Sigmoid colon (tissue), 7 donors: Measurements from ENCODE around the gene TRAF4. TPM values are rescaled to one million over a fixed set of nuclear protein-coding genes. Genes with fewer than 3 reads are reported as not detected.
A peak's percentile ranks its signal among the peaks of the same experiment; 100 is the strongest.

Source experiments
- DNase-seq: peaks from one replicate; pipeline ENCODE4 v3.0.0-alpha.2; 2019
- H3K27ac ChIP-seq, 4 donors: fragments of 200-600 bp; sonication (generic); one replicate each; pipeline ENCODE4 v1.5.1; 2016 to 2019; ENCODE audit warnings: mild to moderate bottlenecking in 1 of 4
- H3K27me3 ChIP-seq, 3 donors: fragments of 200-600 bp; sonication (generic); one replicate each; pipeline ENCODE4 v1.5.1; 2019; ENCODE audit warnings: mild to moderate bottlenecking in 1 of 3
- H3K36me3 ChIP-seq, 4 donors: fragments of 200-600 bp; sonication (generic); one replicate each; pipeline ENCODE4 v1.5.1; 2016 to 2019
- H3K4me1 ChIP-seq, 4 donors: fragments of 200-600 bp; sonication (generic); one replicate each; pipeline ENCODE4 v1.5.1; 2017 to 2019
- H3K4me3 ChIP-seq, 4 donors: fragments of 200-600 bp; sonication (generic); one replicate each; pipeline ENCODE4 v1.5.1; 2017 to 2019; ENCODE audit warnings: mild to moderate bottlenecking in 2 of 4, moderate library complexity in 1 of 4
- H3K9me3 ChIP-seq, 4 donors: fragments of 200-600 bp in 3 of 4; sonication (generic) in 3 of 4; one replicate each; pipeline versions ENCODE4 v1.5.1 to v1.6.1; 2013 to 2019
- CTCF ChIP-seq, 4 experiments: fragments of 450-650 bp in 3 of 4; fragments of 200-600 bp in 1 of 4; IDR thresholded peaks; one replicate each; pipeline ENCODE4 v1.5.1; 2016 to 2019; ENCODE audit warnings: antibody characterized with exemption in 4 of 4, mild to moderate bottlenecking in 3 of 4, moderate library complexity in 2 of 4
- EP300 ChIP-seq, 4 donors: sonication (generic); formaldehyde crosslinking; IDR thresholded peaks; one replicate each; pipeline ENCODE4 v1.6.1; 2017; ENCODE audit warnings: antibody characterized with exemption in 4 of 4
- POLR2A ChIP-seq, 2 donors: fragments of 450-650 bp; IDR thresholded peaks; one replicate each; pipeline ENCODE4 v1.6.1; 2016; ENCODE audit warnings: antibody characterized with exemption in 2 of 2, mild to moderate bottlenecking in 2 of 2, moderate library complexity in 2 of 2
- POLR2AphosphoS5 ChIP-seq, 4 donors: sonication (generic); formaldehyde crosslinking; IDR thresholded peaks; one replicate each; pipeline ENCODE4 v1.6.1; 2017; ENCODE audit warnings: antibody characterized with exemption in 4 of 4
- WGBS, 2 donors: extraction: QIAGEN DNeasy Blood & Tissue Kit; methylation state at CpG; one replicate each; pipeline ENCODE4 v1.1.7; 2013; 5-methylcytosine and 5-hydroxymethylcytosine counted together
- intact Hi-C: fragments of 100-400 bp; cut with DNase I; formaldehyde crosslinking; loops from one replicate; pipeline ENCODE4 v1.15.1; 2023
- polyA plus RNA-seq, 3 donors: library from polyadenylated mRNA; stranded (reverse); fragments of 200-250 nt; gene quantifications; one replicate each; pipeline ENCODE4 v1.2.3, GENCODE V29; 2013
- total RNA-seq, 4 donors: library from RNA; depleted of rRNA; stranded (reverse); fragments of >200 nt; gene quantifications; one replicate each; pipeline ENCODE4 v1.1.0, GENCODE V29; 2016
- donor health status: healthy with polysubstance abuse.
- donor health status: Bipolar disorder and iron deficiency.
- donor health status: healthy.

TRAF4 gene
- total and polyA plus RNA-seq, 7 donors = 3.9 to 94.1 (median 11.6) TPM

- intact Hi-C loops = no loop called here
- H3K4me3 ChIP-seq = no peak overlapping the region
- H3K9me3 ChIP-seq = no peaks in the 10 kb centered on the region
- no peaks in the 10 kb centered on the region for H3K4me1 ChIP-seq
- no peak overlapping the region for H3K27ac ChIP-seq
- no peak for TF ChIP-seq CTCF (IDR thresholded peaks at IDR 0.05)
- TF ChIP-seq EP300 (IDR thresholded peaks at IDR 0.05) = no peak
- no peak for TF ChIP-seq POLR2AphosphoS5 (IDR thresholded peaks at IDR 0.05)
- no peak for TF ChIP-seq POLR2A (IDR thresholded peaks at IDR 0.05)
- WGBS, 2 donors = 91 to 93% methylated on average over 14 of the region's 14 CpGs
- DNase-seq = no peak
- H3K27me3 ChIP-seq = no peaks in the 10 kb centered on the region
- peaks cover 25 to 47% (median 34%) of the 10 kb centered on the region in 4 donors for H3K36me3 ChIP-seq
These were observed 39.5 kb upstream of the TRAF4 start for GRCh38 chr17:28704219-28704858.

GRCh38 chr17:28705074-28705659 is 38.6 kb upstream of the TRAF4 start:
- Histone ChIP-seq H3K36me3 (peaks cover 17 to 39% (median 26%) of the 10 kb centered on the region in 4 donors), H3K27me3 (no peaks in the 10 kb centered on the region), H3K4me1 (peaks cover 0 to 4% (median 2%) of the 10 kb centered on the region in 4 donors), H3K4me3 (no peak overlapping the region), H3K27ac (no peak overlapping the region), H3K9me3 (no peaks in the 10 kb centered on the region)
- intact Hi-C loops = no loop called here
- TF ChIP-seq POLR2AphosphoS5 (IDR thresholded peaks at IDR 0.05) = no peak
- TF ChIP-seq EP300 (IDR thresholded peaks at IDR 0.05) = no peak
- no peak for TF ChIP-seq POLR2A (IDR thresholded peaks at IDR 0.05)
- TF ChIP-seq CTCF (IDR thresholded peaks at IDR 0.05) = no peak
- 86 to 88% methylated on average over 5 of the region's 5 CpGs for WGBS, 2 donors
- no peak for DNase-seq

GRCh38 chr17:28705728-28706334 is 38.0 kb upstream of the TRAF4 start:
- Histone ChIP-seq H3K9me3 (no peaks in the 10 kb centered on the region), H3K4me1 (peaks cover 0 to 9% (median 4%) of the 10 kb centered on the region in 4 donors), H3K27me3 (no peaks in the 10 kb centered on the region), H3K27ac (no peak overlapping the region), H3K4me3 (no peak overlapping the region), H3K36me3 (peaks cover 11 to 32% (median 19%) of the 10 kb centered on the region in 4 donors)
- TF ChIP-seq POLR2AphosphoS5 (IDR thresholded peaks at IDR 0.05) = peak in 1 of 4 donors; percentile 25
- TF ChIP-seq POLR2A (IDR thresholded peaks at IDR 0.05) = no peak
- intact Hi-C loops = no loop called here
- 83 to 86% methylated on average over 10 of the region's 10 CpGs for whole genome bisulfite sequencing, 2 donors
- DNase-seq = no peak

GRCh38 chr17:28706471-28707338 is 37.1 kb upstream of the TRAF4 start:
- Histone ChIP-seq H3K4me1 (peaks cover 0 to 12% (median 7%) of the 10 kb centered on the region in 4 donors), H3K9me3 (no peaks in the 10 kb centered on the region), H3K36me3 (peaks cover 5 to 24% (median 11%) of the 10 kb centered on the region in 4 donors), H3K27me3 (no peaks in the 10 kb centered on the region), H3K27ac (no peak overlapping the region), H3K4me3 (no peak overlapping the region)
- 61 to 75% methylated on average over 6 to 7 of the region's 7 CpGs for WGBS, 2 donors
- intact Hi-C loops = no loop called here
- TF ChIP-seq EP300 (IDR thresholded peaks at IDR 0.05) (no peak), POLR2A (IDR thresholded peaks at IDR 0.05) (no peak), CTCF (IDR thresholded peaks at IDR 0.05) (no peak), POLR2AphosphoS5 (IDR thresholded peaks at IDR 0.05) (no peak)
- DNase-seq = no peak
